Sigmoid colon (tissue), 7 donors: ENCODE results near the gene C1orf226. TPM values are rescaled to one million over a fixed set of nuclear protein-coding genes. Genes with fewer than 3 reads are reported as not detected.

Source experiments
- DNase-seq: peaks from one replicate; pipeline ENCODE4 v3.0.0-alpha.2; 2019
- H3K27ac ChIP-seq, 4 donors: fragments of 200-600 bp; sonication (generic); one replicate each; pipeline ENCODE4 v1.5.1; 2016 to 2019; ENCODE audit warnings: mild to moderate bottlenecking in 1 of 4
- H3K27me3 ChIP-seq, 3 donors: fragments of 200-600 bp; sonication (generic); one replicate each; pipeline ENCODE4 v1.5.1; 2019; ENCODE audit warnings: mild to moderate bottlenecking in 1 of 3
- H3K36me3 ChIP-seq, 4 donors: fragments of 200-600 bp; sonication (generic); one replicate each; pipeline ENCODE4 v1.5.1; 2016 to 2019
- H3K4me1 ChIP-seq, 4 donors: fragments of 200-600 bp; sonication (generic); one replicate each; pipeline ENCODE4 v1.5.1; 2017 to 2019
- H3K4me3 ChIP-seq, 4 donors: fragments of 200-600 bp; sonication (generic); one replicate each; pipeline ENCODE4 v1.5.1; 2017 to 2019; ENCODE audit warnings: mild to moderate bottlenecking in 2 of 4, moderate library complexity in 1 of 4
- H3K9me3 ChIP-seq, 4 donors: fragments of 200-600 bp in 3 of 4; sonication (generic) in 3 of 4; one replicate each; pipeline versions ENCODE4 v1.5.1 to v1.6.1; 2013 to 2019
- CTCF ChIP-seq, 4 experiments: fragments of 450-650 bp in 3 of 4; fragments of 200-600 bp in 1 of 4; IDR thresholded peaks; one replicate each; pipeline ENCODE4 v1.5.1; 2016 to 2019; ENCODE audit warnings: antibody characterized with exemption in 4 of 4, mild to moderate bottlenecking in 3 of 4, moderate library complexity in 2 of 4
- EP300 ChIP-seq, 4 donors: sonication (generic); formaldehyde crosslinking; IDR thresholded peaks; one replicate each; pipeline ENCODE4 v1.6.1; 2017; ENCODE audit warnings: antibody characterized with exemption in 4 of 4
- POLR2A ChIP-seq, 2 donors: fragments of 450-650 bp; IDR thresholded peaks; one replicate each; pipeline ENCODE4 v1.6.1; 2016; ENCODE audit warnings: antibody characterized with exemption in 2 of 2, mild to moderate bottlenecking in 2 of 2, moderate library complexity in 2 of 2
- POLR2AphosphoS5 ChIP-seq, 4 donors: sonication (generic); formaldehyde crosslinking; IDR thresholded peaks; one replicate each; pipeline ENCODE4 v1.6.1; 2017; ENCODE audit warnings: antibody characterized with exemption in 4 of 4
- WGBS, 2 donors: extraction: QIAGEN DNeasy Blood & Tissue Kit; methylation state at CpG; one replicate each; pipeline ENCODE4 v1.1.7; 2013; 5-methylcytosine and 5-hydroxymethylcytosine counted together
- intact Hi-C: fragments of 100-400 bp; cut with DNase I; formaldehyde crosslinking; loops from one replicate; pipeline ENCODE4 v1.15.1; 2023
- polyA plus RNA-seq, 3 donors: library from polyadenylated mRNA; stranded (reverse); fragments of 200-250 nt; gene quantifications; one replicate each; pipeline ENCODE4 v1.2.3, GENCODE V29; 2013
- total RNA-seq, 4 donors: library from RNA; depleted of rRNA; stranded (reverse); fragments of >200 nt; gene quantifications; one replicate each; pipeline ENCODE4 v1.1.0, GENCODE V29; 2016
- donor health status: healthy with polysubstance abuse.
- donor health status: Bipolar disorder and iron deficiency.
- donor health status: healthy.

C1orf226 gene
- 10 to 100 TPM in 3 of 4 donors, 1 to 10 TPM in 1; 8.2 to 16.1 (median 12.3) TPM for total RNA-seq
- 10 to 100 TPM in 2 of 3 donors, 1 to 10 TPM in 1; 6.6 to 16.1 (median 14.8) TPM for polyA plus RNA-seq

- peaks cover 0 to 18% (median 2%) of the 10 kb centered on the region in 4 donors for H3K36me3 ChIP-seq
- TF ChIP-seq POLR2A (IDR thresholded peaks at IDR 0.05) (no peak), EP300 (IDR thresholded peaks at IDR 0.05) (no peak), POLR2AphosphoS5 (IDR thresholded peaks at IDR 0.05) (no peak), CTCF (IDR thresholded peaks at IDR 0.05) (no peak)
- DNase-seq, result no peak
- H3K4me3 ChIP-seq, result no peak within 1 kb of the TSS
- 19 to 62% methylated on average over 3 of the region's 3 CpGs for WGBS, 2 donors
- no peaks in the 10 kb centered on the region for H3K4me1 ChIP-seq
- no peaks in the 10 kb centered on the region for H3K9me3 ChIP-seq
- H3K27me3 ChIP-seq, result no peaks in the 10 kb centered on the region
- intact Hi-C loops, result no loop called here
- H3K27ac ChIP-seq, result peak within 1 kb of the TSS in 1 of 4 donors; percentile 35
These were observed at the start of gene C1orf226 for GRCh38 chr1:162381383-162381782. TSS of gene C1orf226 (plus strand) at chr1:162381728. CDS start at chr1:162381902, 174 bp downstream.

- H3K9me3 ChIP-seq, result no peaks in the 10 kb centered on the region
- H3K4me3 ChIP-seq, result no peak overlapping the region
- TF ChIP-seq CTCF (IDR thresholded peaks at IDR 0.05) (no peak), EP300 (IDR thresholded peaks at IDR 0.05) (no peak), POLR2A (IDR thresholded peaks at IDR 0.05) (no peak), POLR2AphosphoS5 (IDR thresholded peaks at IDR 0.05) (no peak)
- intact Hi-C loops, result no loop called here
- no peaks in the 10 kb centered on the region for H3K4me1 ChIP-seq
- H3K27ac ChIP-seq, result no peak overlapping the region
- H3K27me3 ChIP-seq, result no peaks in the 10 kb centered on the region
- no peak for DNase-seq
- no peaks in the 10 kb centered on the region for H3K36me3 ChIP-seq
These were observed 47.5 kb upstream of the C1orf226 start for GRCh38 chr1:162333991-162334390.

- WGBS, 2 donors, result 83 to 90% methylated on average over 5 of the region's 5 CpGs
- no peak for TF ChIP-seq CTCF (IDR thresholded peaks at IDR 0.05)
- no peak for TF ChIP-seq POLR2A (IDR thresholded peaks at IDR 0.05)
- no peak for TF ChIP-seq EP300 (IDR thresholded peaks at IDR 0.05)
- no peak for TF ChIP-seq POLR2AphosphoS5 (IDR thresholded peaks at IDR 0.05)
- no peak overlapping the region for H3K4me3 ChIP-seq
- intact Hi-C loops, result no loop called here
- H3K9me3 ChIP-seq, result no peaks in the 10 kb centered on the region
- no peaks in the 10 kb centered on the region for H3K27me3 ChIP-seq
- no peak for DNase-seq
- H3K27ac ChIP-seq, result no peak overlapping the region
- no peaks in the 10 kb centered on the region for H3K36me3 ChIP-seq
- H3K4me1 ChIP-seq, result no peaks in the 10 kb centered on the region
These were observed 46.4 kb upstream of the C1orf226 start for GRCh38 chr1:162335126-162335525.

GRCh38 chr1:162336621-162337285 is 44.8 kb upstream of the C1orf226 start:
- H3K4me3 ChIP-seq, result no peak overlapping the region
- no peaks in the 10 kb centered on the region for H3K36me3 ChIP-seq
- H3K27ac ChIP-seq, result no peak overlapping the region
- 87 to 92% methylated on average over 7 of the region's 7 CpGs for WGBS, 2 donors
- intact Hi-C loops, result no loop called here
- no peak for TF ChIP-seq CTCF (IDR thresholded peaks at IDR 0.05)
- TF ChIP-seq POLR2A (IDR thresholded peaks at IDR 0.05), result no peak
- no peak for TF ChIP-seq EP300 (IDR thresholded peaks at IDR 0.05)
- no peak for TF ChIP-seq POLR2AphosphoS5 (IDR thresholded peaks at IDR 0.05)
- no peaks in the 10 kb centered on the region for H3K9me3 ChIP-seq
- H3K4me1 ChIP-seq, result no peaks in the 10 kb centered on the region
- H3K27me3 ChIP-seq, result no peaks in the 10 kb centered on the region
- DNase-seq, result no peak
